Fibroblast of pulmonary artery (primary cell): Measurements from ENCODE around the gene TRIP11.

Experiments used
- DNase-seq: peaks from one replicate; pipeline ENCODE4 v3.0.0-alpha.2; 2010; ENCODE audit warnings: low read depth
- H3K4me3 ChIP-seq: replicated peaks from 2 replicates; pipeline ENCODE4 v1.5.1; 2011; ENCODE audit warnings: low read depth, mild to moderate bottlenecking, control low read depth, low read length, moderate library complexity
- CTCF ChIP-seq: IDR thresholded peaks from 2 replicates; pipeline ENCODE4 v1.5.1; 2011; ENCODE audit warnings: mild to moderate bottlenecking, control low read depth, low read length, inconsistent platforms; ENCODE audit errors: missing control alignments

Gene TRIP11

GRCh38 chr14:91985521-91986255, 54.2 kb downstream of the TRIP11 start:
- peak; percentile 62 for DNase-seq
- no peak overlapping the region for H3K4me3 ChIP-seq
- TF ChIP-seq CTCF = no peak

GRCh38 chr14:91985008-91985407, 54.9 kb downstream of the TRIP11 start:
- TF ChIP-seq CTCF = no peak
- DNase-seq = peak; percentile 48

GRCh38 chr14:91983588-91983987, 56.3 kb downstream of the TRIP11 start:
- no peak for TF ChIP-seq CTCF
- DNase-seq = peak; percentile 33
- H3K4me3 ChIP-seq = no peak overlapping the region

More at GRCh38 chr14:91985008-91985407, 54.9 kb downstream of the TRIP11 start:
- H3K4me3 ChIP-seq = no peak overlapping the region

GRCh38 chr14:91980157-91980556, 59.7 kb downstream of the TRIP11 start:
- DNase-seq = peak; percentile 90
- H3K4me3 ChIP-seq = no peak overlapping the region
- no peak for TF ChIP-seq CTCF

GRCh38 chr14:91977884-91978283, 62.0 kb downstream of the TRIP11 start:
- TF ChIP-seq CTCF = no peak
- no peak for DNase-seq
- no peak overlapping the region for H3K4me3 ChIP-seq

- no peak for DNase-seq
- H3K4me3 ChIP-seq = no peak overlapping the region
- no peak for TF ChIP-seq CTCF
These were observed 64.1 kb downstream of the TRIP11 start for GRCh38 chr14:91975763-91976162.

- TF ChIP-seq CTCF = no peak
- H3K4me3 ChIP-seq = no peak overlapping the region
- no peak for DNase-seq
These were observed 68.6 kb downstream of the TRIP11 start for GRCh38 chr14:91971188-91971778.
